GM12878 (cell line): ENCODE data around the gene GPR17. TPM values are rescaled to one million over a fixed set of nuclear protein-coding genes. Genes with fewer than 3 reads are reported as not detected.
A peak's percentile ranks its signal among the peaks of the same experiment; 100 is the strongest.

ENCODE experiments used
- ATAC-seq: fragments of 200-7000 bp; cut with Tn5 transposase; 3 replicates; pipeline ENCODE4 v1.9.1; 2020; ENCODE audit warnings: mild to moderate bottlenecking, moderate library complexity
- BruUV-seq: library from RNA; stranded (reverse); fragments of 400-500 nt; replicated peaks from 2 replicates; lab custom pipeline; 2021; lab: Mats Ljungman, UMichigan
- CTCF ChIA-PET: fragments of 300-600 bp; sonication (Branson Sonifier 250); formaldehyde crosslinking; extraction: SDS; loops from one replicate; lab custom pipeline; 2021; ENCODE audit warnings: inconsistent platforms; lab: Yijun Ruan, JAX
- POLR2A ChIA-PET: fragments of 350-600 bp; formaldehyde crosslinking; extraction: SDS; loops from one replicate; lab custom pipeline; 2021; ENCODE audit warnings: inconsistent platforms; lab: Charles Lee
- RAD21 ChIA-PET: fragments of 300-600 bp; sonication (Branson Sonifier 250); formaldehyde crosslinking; loops from one replicate; lab custom pipeline; 2023; ENCODE audit warnings: antibody characterized with exemption; ENCODE audit not compliant: unreplicated experiment; lab: Charles Lee
- SMC1A ChIA-PET: fragments of 300-600 bp; sonication (Branson Sonifier 250); formaldehyde crosslinking; loops from one replicate; lab custom pipeline; 2023; ENCODE audit not compliant: unreplicated experiment, uncharacterized antibody; lab: Charles Lee
- DNase-seq: peaks from one replicate; pipeline ENCODE4 v3.0.0-alpha.2; 2011; ENCODE audit warnings: low read depth, low spot score
- FAIRE-seq: peaks from 3 replicates; lab custom pipeline; 2011; peaks lifted over from hg19 to GRCh38; lab: Jason Lieb, UNC
- H2AFZ ChIP-seq: 2 replicates; pipeline ENCODE4 v1.6.0; 2011; ENCODE audit warnings: low read depth, low read length, control low read depth; ENCODE audit not compliant: control insufficient read depth
- H3K27ac ChIP-seq: 2 replicates; pipeline ENCODE4 v1.5.1; 2011; ENCODE audit warnings: control low read depth; ENCODE audit not compliant: control insufficient read depth, insufficient read depth
- H3K27me3 ChIP-seq, 2 experiments: replicated peaks in 1 of 2; 2 replicates each; pipeline versions ENCODE4 v1.6.0 to v1.6.1; 2011; ENCODE audit warnings: low read length in 1 of 2; ENCODE audit not compliant: control insufficient read depth in 2 of 2, insufficient read depth in 2 of 2
- H3K36me3 ChIP-seq, 2 experiments: 2 replicates each; pipeline ENCODE4 v1.5.1; 2011; ENCODE audit warnings: low read length in 1 of 2; ENCODE audit not compliant: control insufficient read depth in 2 of 2, insufficient read depth in 2 of 2
- H3K4me1 ChIP-seq: 2 replicates; pipeline ENCODE4 v1.6.1; 2011; ENCODE audit warnings: mild to moderate bottlenecking, low read length, moderate library complexity, mixed read lengths; ENCODE audit not compliant: control insufficient read depth, insufficient read depth
- H3K4me2 ChIP-seq: 2 replicates; pipeline ENCODE4 v1.6.0; 2011; ENCODE audit warnings: control low read depth; ENCODE audit not compliant: control insufficient read depth, insufficient read depth
- H3K4me3 ChIP-seq: fragments of 200-600 bp; sonication (generic); 2 replicates; pipeline ENCODE4 v1.5.1; 2016
- H3K79me2 ChIP-seq: 2 replicates; pipeline ENCODE4 v1.6.0; 2011; ENCODE audit warnings: low read length; ENCODE audit not compliant: control insufficient read depth, insufficient read depth
- H3K9ac ChIP-seq: 2 replicates; pipeline ENCODE4 v1.8.0; 2011; ENCODE audit warnings: low read length, control low read depth, mixed read lengths; ENCODE audit not compliant: control insufficient read depth, insufficient read depth
- H3K9me3 ChIP-seq: replicated peaks from 3 replicates; pipeline ENCODE4 v1.5.1; 2011; ENCODE audit warnings: mild to moderate bottlenecking, low read length; ENCODE audit not compliant: control insufficient read depth, insufficient read depth
- H4K20me1 ChIP-seq: 2 replicates; pipeline ENCODE4 v1.6.0; 2011; ENCODE audit not compliant: control insufficient read depth, insufficient read depth
- ETV6 ChIP-seq, 2 experiments: fragments of 450-650 bp in 1 of 2; IDR thresholded peaks in 1 of 2; conservative IDR thresholded peaks in 1 of 2; 2 replicates each; pipeline ENCODE4 v1.6.1; 2014; ENCODE audit warnings: antibody characterized with exemption in 1 of 2, borderline replicate concordance in 1 of 2, low read depth in 1 of 2, mild to moderate bottlenecking in 1 of 2, moderate library complexity in 1 of 2
- HDAC6 ChIP-seq: fragments of 200-600 bp; sonication (generic); IDR thresholded peaks from one replicate; pipeline ENCODE4 v1.8.0; 2017; ENCODE audit warnings: antibody characterized with exemption; ENCODE audit not compliant: unreplicated experiment
- NFYB ChIP-seq: IDR thresholded peaks from 2 replicates; pipeline ENCODE4 v1.6.1; 2011; ENCODE audit warnings: low read depth, mild to moderate bottlenecking, low read length, improper control_type of control experiment, moderate library complexity; ENCODE audit not compliant: insufficient read depth
- RELB ChIP-seq: fragments of 450-650 bp; IDR thresholded peaks from 2 replicates; pipeline ENCODE4 v1.6.1; 2017; ENCODE audit warnings: low read depth, mild to moderate bottlenecking, moderate library complexity
- STAT1 ChIP-seq: fragments of 450-650 bp; conservative IDR thresholded peaks from 2 replicates; pipeline ENCODE4 v1.6.1; 2014; ENCODE audit warnings: antibody characterized with exemption, mild to moderate bottlenecking
- TAF1 ChIP-seq: IDR thresholded peaks from 2 replicates; pipeline ENCODE4 v1.6.1; 2011; ENCODE audit warnings: mild to moderate bottlenecking, low read depth, low read length, borderline replicate concordance
- TARDBP ChIP-seq: IDR thresholded peaks from 2 replicates; pipeline ENCODE4 v1.6.1; 2016; ENCODE audit warnings: borderline replicate concordance
- WGBS: methylation state at CpG from one replicate; pipeline ENCODE4 v1.1.6; 2016; ENCODE audit warnings: low lambda C conversion rate; ENCODE audit not compliant: insufficient replicate concordance, insufficient coverage; ENCODE audit errors: missing lambda C conversion rate; 5-methylcytosine and 5-hydroxymethylcytosine counted together
- in situ Hi-C: fragments of 300-500 bp; cut with MboI; formaldehyde crosslinking; loops from 9 replicates; pipeline ENCODE4 v1.14.3; 2018; ENCODE audit warnings: mixed read lengths
- intact Hi-C: fragments of 100-400 bp; cut with micrococcal nuclease; formaldehyde crosslinking; loops from one replicate; pipeline ENCODE4 v1.14.2; 2022; ENCODE audit not compliant: unreplicated experiment
- polyA plus RNA-seq, 11 experiments: library from polyadenylated mRNA; depleted of rRNA in 4 of 11; unstranded in 6 of 11; stranded (reverse) in 5 of 11; fragments of >200 nt; fragmentation: Nextera tagmentation in 4 of 11; fragmentation: Illumina TruSeq in 1 of 11; extraction: Ambion mirVana in 4 of 11; extraction: Trizol in 1 of 11; gene quantifications; 1 replicate in 1 of 11; 2 replicates in 10 of 11; pipeline versions ENCODE4 v1.2.1 to v1.2.3, GENCODE V29; 2011 to 2016; ENCODE audit warnings: inconsistent platforms in 2 of 11, missing spikeins in 2 of 11, low read depth in 1 of 11
- total RNA-seq, 4 experiments: library from RNA; depleted of rRNA in 3 of 4; stranded (reverse); fragments of >200 nt in 3 of 4; fragmentation: Illumina TruSeq in 1 of 4; extraction: Trizol in 1 of 4; gene quantifications; 2 replicates each; pipeline versions ENCODE4 v1.2.1 to v1.2.3, GENCODE V29; 2013 to 2021

Gene GPR17
- total and polyA plus RNA-seq, 10 of the 15 experiments (the other 5 are each of a cell fraction or from before 2014, with no cell fraction given) = not detected

GRCh38 chr2:127649100-127649611 lies 3.2 kb downstream of the GPR17 start:
- ChIA-PET RAD21 (interaction anchor here (2.3 kb wide), 1 partner anchor 58 kb away, joined by 23 read pairs; no protein-coding TSS in a partner anchor), SMC1A (interaction anchor here (1.1 to 4.6 kb wide), 2 partner anchors 35 to 58 kb away, joined by 4 to 26 read pairs; no protein-coding TSS in a partner anchor), CTCF (interaction anchor here (1.0 to 8.3 kb wide), 6 partner anchors 8 to 119 kb away, joined by 3 to 90 read pairs (median 6); no protein-coding TSS in a partner anchor), POLR2A (no interaction called here)
- BruUV-seq = no TSS peak
- in situ Hi-C loops = loop anchor here (5.0 kb wide), 1 partner anchor 452 kb away; no protein-coding TSS in a partner anchor
- Histone ChIP-seq H3K79me2 (no peaks in the 10 kb centered on the region), H4K20me1 (no peaks in the 10 kb centered on the region), H3K9me3 (no peaks in the 10 kb centered on the region), H3K36me3 (no peaks in the 10 kb centered on the region), H3K27ac (no peak overlapping the region), H3K4me2 (no peak overlapping the region), H3K4me3 (no peak overlapping the region), H3K9ac (no peak overlapping the region), H3K4me1 (no peaks in the 10 kb centered on the region), H2AFZ (no peak overlapping the region), H3K27me3 (no peaks in the 10 kb centered on the region)
- FAIRE-seq (no peak), ATAC-seq (peak; percentile 10; the same call in 2 of the 3 replicates), DNase-seq (no peak)
- TF ChIP-seq NFYB = no peak
- TF ChIP-seq TAF1 = no peak
- no peak for TF ChIP-seq RELB
- TF ChIP-seq ETV6 (conservative IDR thresholded peaks at IDR 0.05 in 1 of 2, IDR thresholded peaks at IDR 0.05 in 1 of 2; ENCODE audit: borderline replicate concordance in 1 of 2, low read depth in 1 of 2) = peak in 1 of 2 experiments; percentile 69; a peak in 2 of 4 replicates
- TF ChIP-seq STAT1 = no peak
- no peak for TF ChIP-seq TARDBP
- no peak for TF ChIP-seq HDAC6
- WGBS = 41% methylated on average over 12 of the region's 12 CpGs
- intact Hi-C loops = loop anchor here (1.0 to 5.0 kb wide), 3 partner anchors 58 to 452 kb away; partner anchors contain the start of gene IWS1
